Adipocyte (in vitro differentiated cells): ENCODE results near the gene CAMK2B.

Source experiments
- DNase-seq: peaks from one replicate; pipeline ENCODE4 v3.0.0-alpha.2; 2015; ENCODE audit warnings: low read depth
- H3K27me3 ChIP-seq: replicated peaks from 2 replicates; pipeline ENCODE4 v1.7.0; 2013; ENCODE audit warnings: mild to moderate bottlenecking, low read length, moderate library complexity; ENCODE audit not compliant: control insufficient read depth, insufficient read depth
- H3K36me3 ChIP-seq: 2 replicates; pipeline ENCODE4 v1.7.0; 2013; ENCODE audit warnings: low read length, mild to moderate bottlenecking, moderate library complexity; ENCODE audit not compliant: control insufficient read depth, insufficient read depth, severe bottlenecking
- H3K4me1 ChIP-seq: 2 replicates; pipeline ENCODE4 v1.7.0; 2013; ENCODE audit warnings: mild to moderate bottlenecking, low read length, moderate library complexity; ENCODE audit not compliant: control insufficient read depth, insufficient read depth
- H3K4me3 ChIP-seq: 2 replicates; pipeline ENCODE4 v1.7.0; 2013; ENCODE audit warnings: mild to moderate bottlenecking, low read length, moderate library complexity
- H3K9ac ChIP-seq: 2 replicates; pipeline ENCODE4 v1.7.0; 2013; ENCODE audit warnings: mild to moderate bottlenecking, low read length, moderate library complexity
- H3K9me3 ChIP-seq: 2 replicates; pipeline ENCODE4 v1.7.0; 2013; ENCODE audit warnings: mild to moderate bottlenecking, low read length, moderate library complexity; ENCODE audit not compliant: control insufficient read depth

The CAMK2B gene

DNA sequence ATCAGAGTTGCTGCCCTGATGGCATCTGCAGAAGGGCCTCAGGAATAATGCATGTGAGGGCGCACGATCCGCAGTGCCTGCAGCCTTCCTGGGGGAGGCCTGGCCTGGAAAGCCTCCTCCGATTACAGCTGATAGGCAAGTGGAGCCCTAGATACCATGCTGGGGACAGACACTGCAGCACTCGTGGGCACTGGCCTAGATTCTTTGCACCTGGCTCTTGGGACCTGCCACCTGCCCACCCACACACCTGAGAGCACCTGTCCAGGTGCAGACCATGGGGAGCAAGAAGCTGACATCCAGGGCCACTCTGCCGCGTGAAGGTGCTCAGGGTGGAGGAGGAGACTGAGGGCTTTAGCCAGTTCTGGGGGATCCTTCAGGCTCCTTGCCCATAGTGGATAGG lies 109.9 kb downstream of the CAMK2B start:
- Histone ChIP-seq H3K4me3 (no peak overlapping the region), H3K27me3 (no peaks in the 10 kb centered on the region), H3K4me1 (no peaks in the 10 kb centered on the region), H3K9me3 (peaks cover 6% of the 10 kb centered on the region), H3K9ac (no peak overlapping the region), H3K36me3 (peaks cover 31% of the 10 kb centered on the region)
- no peak for DNase-seq

DNA sequence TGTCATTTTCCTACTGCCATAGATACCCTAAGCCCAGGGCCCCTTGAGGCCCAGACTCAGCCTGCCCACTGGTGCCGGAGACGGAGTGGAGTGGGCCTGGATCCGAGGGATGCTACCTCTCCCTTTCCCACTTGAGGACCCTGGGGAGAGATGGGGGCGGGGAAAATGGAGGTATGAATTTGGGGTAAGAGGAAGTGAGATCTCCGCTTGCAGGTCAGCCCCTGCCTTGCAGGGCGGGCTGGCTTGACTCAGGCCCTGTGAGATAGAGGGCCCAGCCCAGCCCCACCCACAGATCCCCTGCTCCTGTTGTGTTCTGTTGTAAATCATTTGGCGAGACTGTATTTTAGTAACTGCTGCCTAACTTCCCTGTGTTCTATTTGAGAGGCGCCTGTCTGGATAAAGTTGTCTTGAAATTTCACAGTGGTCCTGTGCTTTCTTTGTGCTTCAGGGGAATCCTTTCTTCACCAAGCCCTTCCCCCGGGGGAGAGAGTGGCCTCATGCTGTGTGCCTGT lies 111.5 kb downstream of the CAMK2B start:
- H3K9me3 ChIP-seq = peaks cover 4% of the 10 kb centered on the region
- no peaks in the 10 kb centered on the region for H3K27me3 ChIP-seq
- H3K36me3 ChIP-seq = peaks cover 47% of the 10 kb centered on the region
- H3K9ac ChIP-seq = no peak overlapping the region
- H3K4me1 ChIP-seq = no peaks in the 10 kb centered on the region
- H3K4me3 ChIP-seq = no peak overlapping the region
- DNase-seq = no peak

DNA sequence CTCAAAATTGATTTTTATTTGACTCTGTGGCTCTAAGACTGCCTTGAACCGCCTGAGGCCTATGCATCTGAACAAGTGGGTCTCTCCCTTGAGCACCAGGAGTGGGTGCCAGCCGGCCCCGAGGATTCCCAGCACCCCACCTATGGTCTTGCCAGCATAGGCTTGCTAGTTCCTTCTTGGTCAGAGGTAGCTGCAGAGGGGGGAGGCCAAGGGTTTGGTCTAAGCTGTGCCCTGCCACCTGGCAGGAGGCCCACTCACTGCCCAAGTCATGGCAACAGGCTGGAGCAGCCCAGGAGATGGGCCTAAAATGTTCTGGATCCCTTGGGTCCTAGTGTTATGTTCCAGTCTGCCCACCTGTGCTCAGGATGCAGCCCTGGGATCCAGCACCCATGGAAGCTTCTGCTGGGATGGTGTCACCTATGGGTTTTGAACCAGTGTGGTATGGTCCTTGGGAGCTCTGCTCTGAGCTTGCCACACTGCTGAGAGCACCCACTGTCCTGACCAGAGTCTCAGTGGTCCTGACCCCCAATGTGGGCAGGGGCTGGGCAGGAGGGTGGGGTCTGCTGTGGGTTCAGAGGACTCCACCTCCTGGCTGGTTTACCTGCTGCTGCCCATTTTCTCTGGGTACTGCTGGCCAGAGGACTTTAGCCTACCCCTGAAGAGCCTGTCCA lies 112.1 kb downstream of the CAMK2B start:
- Histone ChIP-seq H3K9ac (no peak overlapping the region), H3K4me3 (no peak overlapping the region), H3K36me3 (peaks cover 53% of the 10 kb centered on the region), H3K4me1 (no peaks in the 10 kb centered on the region), H3K27me3 (no peaks in the 10 kb centered on the region), H3K9me3 (no peaks in the 10 kb centered on the region)
- DNase-seq = no peak

DNA sequence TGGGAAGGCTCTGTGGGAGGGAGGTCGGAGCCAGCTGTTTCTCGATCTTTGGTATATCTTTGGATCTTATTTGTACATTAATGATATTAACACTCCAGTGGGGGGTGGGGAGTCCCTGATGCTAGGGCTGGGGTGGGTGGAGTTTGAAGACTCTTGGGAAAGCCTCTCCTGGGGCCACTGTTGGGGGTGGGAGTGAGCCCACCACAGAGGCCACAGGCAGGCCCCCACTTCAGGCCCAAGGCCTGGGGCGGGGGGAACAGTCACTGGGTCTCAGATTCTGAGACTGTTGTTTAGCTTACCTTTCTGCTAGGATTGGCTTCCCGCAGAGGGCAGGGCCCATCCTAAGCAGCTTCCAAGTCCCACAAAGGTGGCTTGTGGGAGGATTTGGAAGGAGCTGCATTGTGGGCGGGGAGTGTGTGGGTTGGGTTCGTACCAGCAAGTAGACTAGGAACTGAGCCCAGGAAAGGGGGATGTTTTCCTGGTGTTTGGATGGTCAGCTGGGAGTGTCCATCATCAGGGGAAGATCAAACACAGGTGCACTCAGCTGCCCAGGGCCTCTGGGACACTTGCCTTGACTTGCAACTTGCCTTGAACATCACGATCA lies 112.7 kb downstream of the CAMK2B start:
- Histone ChIP-seq H3K36me3 (peaks cover 59% of the 10 kb centered on the region), H3K9ac (no peak overlapping the region), H3K4me3 (no peak overlapping the region), H3K27me3 (no peaks in the 10 kb centered on the region), H3K9me3 (no peaks in the 10 kb centered on the region), H3K4me1 (no peaks in the 10 kb centered on the region)
- DNase-seq = no peak

DNA sequence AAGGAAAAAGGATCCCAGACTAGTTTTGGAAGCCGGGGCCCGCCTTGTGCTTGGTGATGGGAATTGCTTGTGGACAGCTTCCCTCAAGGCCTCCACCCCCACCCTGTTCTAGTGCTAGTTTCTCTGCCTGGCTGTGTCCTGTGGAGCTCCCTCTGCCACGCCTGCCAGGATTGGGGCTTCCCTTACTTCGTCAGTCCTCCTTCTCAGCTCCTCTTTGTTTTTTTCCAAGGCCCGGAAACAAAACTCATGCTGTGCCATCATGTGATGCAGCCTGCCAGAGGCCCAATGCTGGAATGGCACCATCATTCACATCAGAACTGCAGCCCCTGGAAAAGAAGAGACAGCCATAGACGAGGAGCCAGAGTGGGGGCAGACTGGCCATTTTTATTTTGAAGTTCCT lies 113.4 kb downstream of the CAMK2B start:
- Histone ChIP-seq H3K9me3 (no peaks in the 10 kb centered on the region), H3K4me1 (no peaks in the 10 kb centered on the region), H3K27me3 (no peaks in the 10 kb centered on the region), H3K4me3 (no peak overlapping the region), H3K36me3 (peaks cover 66% of the 10 kb centered on the region), H3K9ac (no peak overlapping the region)
- DNase-seq = no peak

DNA sequence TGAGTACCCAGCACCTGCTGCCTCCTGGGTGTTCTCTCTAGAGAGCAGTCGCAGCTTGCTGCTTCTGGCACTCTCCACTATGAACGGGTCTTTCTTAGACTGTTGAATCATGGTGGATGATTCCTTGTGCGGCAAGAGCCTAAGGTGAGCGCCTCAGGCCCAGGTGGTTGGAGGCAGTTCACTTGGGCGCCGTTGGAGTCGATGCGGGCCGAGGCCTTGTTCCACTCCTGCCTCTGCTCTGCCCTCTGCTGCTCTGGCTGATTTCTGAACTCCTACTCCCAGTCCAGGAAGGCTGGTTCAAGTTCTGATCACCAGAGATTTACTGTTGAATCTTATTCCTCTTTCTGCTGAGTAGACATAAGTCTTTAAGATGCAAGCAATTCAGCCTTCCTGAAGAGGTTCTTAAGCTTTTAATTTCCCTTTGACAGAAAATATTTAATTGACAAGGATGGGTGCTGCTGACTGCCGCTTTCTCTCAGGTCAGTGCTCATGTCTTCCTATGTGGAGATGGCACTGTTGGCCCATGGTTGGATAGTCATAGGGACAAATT lies 114.2 kb downstream of the CAMK2B start:
- no peak for DNase-seq
- Histone ChIP-seq H3K27me3 (no peaks in the 10 kb centered on the region), H3K4me1 (no peaks in the 10 kb centered on the region), H3K4me3 (no peak overlapping the region), H3K9ac (no peak overlapping the region), H3K36me3 (peaks cover 74% of the 10 kb centered on the region), H3K9me3 (no peaks in the 10 kb centered on the region)

DNA sequence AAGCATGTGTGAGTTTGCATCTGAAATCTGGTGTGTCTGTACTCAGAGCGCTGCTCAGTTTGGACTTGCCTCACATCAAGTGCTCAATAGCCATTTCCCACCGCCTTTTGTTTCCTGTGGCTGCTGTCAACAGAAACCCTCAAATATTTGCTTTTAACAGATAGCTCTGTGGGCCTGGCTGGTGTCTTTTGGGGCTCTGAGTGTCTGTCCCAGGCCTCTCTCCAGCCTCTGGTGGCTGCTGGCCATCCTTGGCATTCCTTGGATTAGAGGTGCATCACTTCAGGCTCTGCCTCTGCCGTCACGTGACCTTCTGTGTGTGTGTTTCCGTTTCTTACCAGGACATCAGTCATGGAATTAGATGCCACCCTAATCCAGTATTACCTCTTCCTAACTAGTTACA lies 115.3 kb downstream of the CAMK2B start:
- H3K27me3 ChIP-seq = no peaks in the 10 kb centered on the region
- H3K9ac ChIP-seq = no peak overlapping the region
- peaks cover 85% of the 10 kb centered on the region for H3K36me3 ChIP-seq
- no peaks in the 10 kb centered on the region for H3K9me3 ChIP-seq
- no peak for DNase-seq
- no peak overlapping the region for H3K4me3 ChIP-seq
- no peaks in the 10 kb centered on the region for H3K4me1 ChIP-seq

DNA sequence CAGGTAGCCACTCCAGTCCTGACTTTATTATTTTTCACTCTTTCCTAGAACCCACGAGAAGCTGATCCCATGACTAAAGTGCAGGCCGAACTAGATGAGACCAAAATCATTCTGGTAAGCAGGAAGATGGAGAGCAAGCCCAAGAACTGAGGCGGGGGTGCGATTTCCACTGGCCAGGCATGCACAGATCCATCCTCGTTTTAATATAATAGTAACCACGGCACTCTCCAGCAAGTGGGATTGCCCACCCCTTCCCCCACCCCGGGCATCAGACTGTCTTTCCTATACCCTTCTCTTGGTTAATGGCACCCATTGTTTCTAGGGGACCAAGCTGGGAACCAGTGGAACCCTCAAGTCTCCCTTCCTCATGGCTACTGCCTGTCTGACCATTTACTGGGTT lies 117.3 kb downstream of the CAMK2B start:
- DNase-seq = no peak
- peaks cover 92% of the 10 kb centered on the region for H3K36me3 ChIP-seq
- no peaks in the 10 kb centered on the region for H3K9me3 ChIP-seq
- H3K4me3 ChIP-seq = no peak overlapping the region
- no peaks in the 10 kb centered on the region for H3K27me3 ChIP-seq
- H3K4me1 ChIP-seq = peaks cover 8% of the 10 kb centered on the region
- no peak overlapping the region for H3K9ac ChIP-seq

DNA sequence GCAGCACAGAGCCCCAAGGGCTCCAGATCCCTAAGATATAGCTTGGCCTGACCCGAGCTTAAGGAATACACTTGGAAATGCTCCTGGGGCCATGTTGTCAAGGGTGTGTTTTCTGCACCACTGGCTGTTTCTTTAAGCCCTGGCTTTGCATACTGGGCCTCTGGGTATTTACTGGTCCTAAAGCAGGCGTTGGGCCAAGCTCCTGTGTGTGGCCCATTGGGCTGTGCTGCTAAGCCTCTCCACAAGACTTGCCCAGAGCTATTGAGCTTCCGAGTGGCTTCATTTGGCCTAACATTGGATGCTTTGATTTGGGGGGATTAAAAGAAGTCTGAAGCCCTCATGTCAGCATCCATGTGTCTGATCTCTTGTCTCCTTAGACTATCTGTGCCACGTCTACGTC lies 119.4 kb downstream of the CAMK2B start:
- Histone ChIP-seq H3K9ac (no peak overlapping the region), H3K4me3 (no peak overlapping the region), H3K27me3 (no peaks in the 10 kb centered on the region), H3K4me1 (peaks cover 21% of the 10 kb centered on the region), H3K9me3 (no peaks in the 10 kb centered on the region), H3K36me3 (peaks cover 73% of the 10 kb centered on the region)
- no peak for DNase-seq

DNA sequence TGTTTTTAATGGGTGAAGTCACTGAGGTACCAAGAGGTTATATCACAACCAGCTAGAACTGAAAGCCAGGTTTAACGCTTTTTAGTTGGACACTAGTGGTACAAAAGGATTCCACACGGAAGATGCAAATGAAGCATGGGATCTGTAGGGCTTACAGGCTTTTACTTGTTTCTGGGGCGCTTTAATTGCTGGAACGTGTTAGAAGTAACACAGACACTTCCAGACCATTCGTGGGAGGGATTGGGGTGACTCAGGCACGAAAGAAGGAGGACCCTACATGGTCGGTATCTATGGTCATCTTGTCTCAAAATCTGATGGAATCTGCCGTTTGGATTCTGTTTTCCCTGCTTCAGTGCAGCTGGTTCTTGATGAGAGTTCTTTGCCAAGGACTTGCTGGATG lies 123.6 kb downstream of the CAMK2B start:
- peak overlapping the region; percentile 97 for H3K4me3 ChIP-seq
- no peaks in the 10 kb centered on the region for H3K27me3 ChIP-seq
- H3K4me1 ChIP-seq = peaks cover 21% of the 10 kb centered on the region
- H3K9ac ChIP-seq = peak overlapping the region; percentile 98
- peaks cover 31% of the 10 kb centered on the region for H3K36me3 ChIP-seq
- DNase-seq = peak; percentile 48
- H3K9me3 ChIP-seq = no peaks in the 10 kb centered on the region

DNA sequence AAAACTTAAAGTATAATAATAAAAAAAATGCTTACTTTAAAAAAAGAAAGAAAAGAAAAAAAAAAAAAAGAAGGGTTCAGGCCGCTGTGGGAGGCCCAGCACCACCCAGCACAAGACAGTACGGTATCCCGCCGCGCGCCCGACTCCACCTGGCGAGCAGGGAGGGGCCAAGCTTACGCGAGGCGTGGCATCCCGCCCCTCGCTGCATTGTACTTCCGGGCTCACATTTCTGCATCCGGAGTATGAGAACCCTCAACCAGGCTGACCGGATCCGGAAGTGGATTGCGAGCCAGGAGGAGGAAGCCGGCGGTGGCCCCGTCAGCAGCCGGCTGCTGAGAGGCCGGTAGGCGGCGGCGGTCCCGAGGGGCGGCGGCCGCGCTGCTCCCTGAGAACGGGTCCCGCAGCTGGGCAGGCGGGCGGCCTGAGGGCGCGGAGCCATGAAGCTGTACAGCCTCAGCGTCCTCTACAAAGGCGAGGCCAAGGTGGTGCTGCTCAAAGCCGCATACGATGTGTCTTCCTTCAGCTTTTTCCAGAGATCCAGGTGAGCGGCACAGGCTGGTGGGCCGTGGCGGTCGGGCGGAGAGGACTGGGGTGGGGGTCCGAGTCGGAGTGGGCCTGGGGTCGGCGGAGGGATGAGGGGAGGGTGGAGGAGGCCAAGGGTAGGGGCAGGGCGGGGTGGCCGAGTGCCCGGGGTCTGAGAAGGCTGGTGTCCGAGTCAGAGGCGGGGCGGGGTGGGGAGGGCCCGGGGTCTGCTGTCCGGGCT lies 124.5 kb downstream of the CAMK2B start, which contains the start of gene YKT6:
Gene YKT6, plus strand, starts transcription at position 280 of the 763 bp plus-strand sequence. Its CDS starts 158 bp downstream, at position 438.
- Histone ChIP-seq H3K4me1 (peaks cover 28% of the 10 kb centered on the region), H3K27me3 (no peaks in the 10 kb centered on the region), H3K36me3 (peaks cover 22% of the 10 kb centered on the region), H3K9ac (peak within 1 kb of the TSS; percentile 98), H3K9me3 (no peaks in the 10 kb centered on the region), H3K4me3 (peak within 1 kb of the TSS; percentile 97)
- peak; percentile 98 for DNase-seq
